Left lobe of liver (tissue), 2 donors: ENCODE measurements around the gene GABBR2. TPM values are rescaled to one million over a fixed set of nuclear protein-coding genes. Genes with fewer than 3 reads are reported as not detected.
A peak's percentile ranks its signal among the peaks of the same experiment; 100 is the strongest.

Source experiments
- ATAC-seq: fragments of 200-7000 bp; cut with Tn5 transposase; one replicate; pipeline ENCODE4 v1.9.1; 2020; ENCODE audit warnings: mild to moderate bottlenecking, moderate library complexity
- DNase-seq: peaks from one replicate; pipeline ENCODE4 v3.0.0-alpha.2; 2020; ENCODE audit warnings: low spot score
- total RNA-seq: library from RNA; stranded (reverse); gene quantifications from one replicate; pipeline ENCODE4 v1.2.1, GENCODE V29; 2021
- donor health status: DM: no; HTN: no; CAD: no; lungs with moderate emphysema.
- donor health status: DM: no; HTN: yes; CAD: no.

GABBR2 gene
- total RNA-seq, 1 donor from 2014 or later: not detected

DNA sequence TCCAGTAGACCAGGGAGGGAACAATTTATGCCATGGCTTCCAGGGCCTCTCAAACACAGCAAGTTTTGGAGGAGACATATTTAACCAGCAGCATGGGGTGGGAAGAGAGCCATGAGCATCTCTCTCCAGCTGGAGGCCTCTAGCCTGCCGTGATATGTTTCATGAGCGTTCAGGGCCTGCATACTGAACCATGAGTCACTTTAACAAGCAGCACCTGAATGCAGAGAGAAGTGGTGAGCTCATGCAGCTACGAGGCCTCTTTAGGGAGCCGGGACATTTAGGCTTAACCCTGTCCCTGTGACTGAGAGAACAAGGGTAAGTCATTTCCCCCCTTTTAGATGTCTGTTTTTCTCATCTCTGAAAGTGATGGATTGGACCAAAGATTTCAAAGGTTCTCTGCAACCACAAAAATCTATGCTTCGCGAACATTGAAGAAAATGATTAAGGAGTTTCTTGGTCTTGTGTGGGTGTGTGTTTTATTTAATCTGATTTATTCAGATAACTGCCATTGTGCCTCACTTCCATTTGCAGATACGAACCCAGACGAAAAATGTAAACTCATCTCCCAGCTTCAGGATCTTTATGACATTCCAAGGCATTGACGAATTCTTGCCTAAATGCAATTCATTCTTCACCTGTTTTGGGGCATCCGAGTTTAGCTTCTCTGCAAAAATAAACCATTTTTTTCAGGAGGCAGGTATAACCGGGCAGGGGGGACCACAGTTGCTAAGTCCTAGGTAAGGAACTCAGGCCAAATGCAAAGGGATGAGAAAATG is 157.0 kb downstream of the GABBR2 start:
- ATAC-seq: no peak

DNA sequence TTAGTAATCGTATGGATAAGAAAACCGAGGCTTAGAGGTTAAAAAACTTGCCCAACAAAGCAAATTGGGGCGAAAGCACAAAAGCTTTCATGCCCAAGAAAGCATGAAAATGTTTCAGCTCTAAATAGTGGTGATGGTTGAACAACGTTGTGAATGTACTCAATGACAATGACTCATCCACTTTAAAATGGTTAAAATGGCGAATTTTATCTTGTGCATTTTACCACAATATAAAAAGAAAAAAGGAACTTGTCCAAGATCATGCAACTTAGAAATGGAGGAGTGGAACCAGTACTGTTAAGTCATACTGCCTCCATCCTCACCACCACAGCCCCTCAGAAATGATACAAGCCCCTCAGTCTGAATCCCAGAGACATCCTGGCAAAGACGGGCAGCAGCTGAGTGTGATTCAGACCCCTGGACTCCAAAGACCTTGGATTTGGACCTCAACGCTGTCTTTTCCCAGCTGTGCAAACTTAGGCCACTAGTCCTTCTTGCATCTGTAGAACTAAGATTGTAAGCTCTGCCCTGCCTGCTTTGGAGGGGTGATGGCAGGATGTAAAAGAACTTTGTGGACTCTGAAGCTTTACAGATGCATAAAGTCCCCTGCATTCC is 158.4 kb downstream of the GABBR2 start:
- DNase-seq (no peak), ATAC-seq (no peak)

More for the DNA sequence above, 157.0 kb downstream of the GABBR2 start:
- DNase-seq: no peak

DNA sequence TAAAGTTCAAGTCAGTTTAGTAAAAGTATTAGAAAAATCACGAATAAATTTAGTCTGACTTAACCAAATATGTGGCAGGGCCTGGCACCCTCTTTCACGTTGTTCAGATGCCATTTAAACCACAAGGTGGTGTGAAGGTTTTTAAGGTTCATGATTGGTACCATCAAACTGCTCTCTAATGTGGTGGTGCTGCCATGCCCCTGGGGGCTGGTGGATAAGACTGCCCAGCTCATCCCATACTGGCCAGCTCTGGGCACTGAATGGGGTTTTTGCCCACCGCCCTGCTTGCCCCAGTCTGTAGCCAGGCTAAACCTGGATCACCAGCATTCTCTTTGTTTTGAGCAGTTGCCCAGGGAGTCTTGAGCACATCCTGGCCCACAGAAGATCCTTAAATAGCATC is 159.3 kb downstream of the GABBR2 start:
- ATAC-seq (no peak), DNase-seq (no peak)

DNA sequence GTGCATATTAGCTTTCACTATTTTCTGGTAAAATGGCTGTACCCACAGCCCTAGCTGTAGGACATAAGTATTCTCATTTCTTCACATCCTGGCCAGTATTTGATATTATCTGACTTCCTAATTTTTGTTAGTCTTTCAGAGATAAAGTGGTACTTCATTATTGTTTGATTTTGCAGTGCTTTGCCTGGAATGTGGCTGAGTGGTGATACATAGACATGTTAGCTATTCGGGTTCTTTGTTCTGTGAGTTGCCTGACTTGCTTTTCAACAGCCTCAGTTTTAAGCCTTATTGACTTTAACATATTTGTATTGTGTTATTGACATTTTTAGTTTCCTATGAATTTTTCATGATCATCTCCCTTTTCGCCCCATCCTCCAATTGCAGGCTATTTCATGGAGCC is 161.1 kb downstream of the GABBR2 start:
- ATAC-seq (no peak), DNase-seq (no peak)

DNA sequence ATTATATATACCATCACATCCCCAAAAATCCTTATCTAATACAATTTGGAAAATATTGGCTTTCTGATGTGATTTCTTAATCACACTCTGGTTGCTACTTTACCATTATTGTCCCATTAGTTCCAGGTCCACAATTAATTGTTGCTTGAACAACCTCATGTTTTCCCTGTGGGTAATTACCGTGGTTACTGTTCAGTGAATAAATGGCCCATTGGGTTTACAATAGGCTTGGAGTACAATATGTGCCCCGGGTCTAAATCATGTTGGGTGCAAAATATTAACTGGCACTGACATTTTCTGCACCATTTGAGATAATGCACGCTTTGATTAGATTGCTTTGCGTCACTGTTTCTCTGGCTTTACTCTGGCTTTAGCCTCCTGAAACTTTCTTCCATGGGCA is 163.7 kb downstream of the GABBR2 start:
- no peak for DNase-seq
- no peak for ATAC-seq

DNA sequence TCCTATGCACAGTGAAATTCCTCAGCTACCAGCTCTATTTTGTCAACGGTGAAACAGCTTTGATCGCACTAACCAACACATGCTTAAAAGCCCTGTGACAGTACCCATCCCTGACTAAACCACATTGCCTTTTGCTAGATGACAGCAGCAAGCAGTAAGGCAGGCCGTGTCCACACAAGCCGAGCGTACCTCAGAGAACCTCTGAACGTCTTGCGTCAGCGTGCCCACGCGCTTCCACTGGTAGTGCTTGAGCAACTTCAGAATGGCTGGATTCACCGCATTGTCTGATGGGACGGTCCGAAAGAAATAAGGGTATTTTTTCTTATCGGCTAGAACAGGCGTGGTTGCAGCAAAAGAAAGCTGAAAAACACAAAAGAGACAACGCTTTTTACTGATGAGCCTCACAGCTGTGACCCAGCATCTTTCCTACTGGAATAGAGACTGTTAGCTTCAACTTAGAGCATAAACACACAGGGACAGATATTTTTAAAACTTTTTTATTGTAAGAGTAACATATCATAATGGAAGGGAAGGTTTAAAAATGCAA is 167.0 kb downstream of the GABBR2 start:
- ATAC-seq (no peak), DNase-seq (no peak)

DNA sequence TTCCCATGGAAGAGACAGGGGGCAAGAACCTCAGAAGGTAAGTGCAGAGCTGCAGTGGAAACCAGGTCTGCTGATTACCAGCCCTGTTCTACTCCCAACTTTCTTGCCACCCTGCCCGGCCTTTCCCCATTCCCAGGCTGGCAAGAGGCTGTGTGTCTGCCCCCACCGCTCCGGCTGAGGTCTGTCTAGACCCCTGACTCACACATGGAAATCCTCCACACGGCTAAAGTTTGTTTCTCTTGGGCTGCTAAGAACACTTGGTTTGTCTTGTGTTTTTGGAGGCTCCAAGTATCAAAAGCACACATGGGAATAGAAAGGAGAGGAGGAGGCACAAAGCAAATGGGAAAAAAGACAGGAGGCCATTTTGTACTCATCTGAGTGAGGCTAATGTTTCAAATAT is 168.3 kb downstream of the GABBR2 start:
- ATAC-seq: no peak
- DNase-seq: no peak

DNA sequence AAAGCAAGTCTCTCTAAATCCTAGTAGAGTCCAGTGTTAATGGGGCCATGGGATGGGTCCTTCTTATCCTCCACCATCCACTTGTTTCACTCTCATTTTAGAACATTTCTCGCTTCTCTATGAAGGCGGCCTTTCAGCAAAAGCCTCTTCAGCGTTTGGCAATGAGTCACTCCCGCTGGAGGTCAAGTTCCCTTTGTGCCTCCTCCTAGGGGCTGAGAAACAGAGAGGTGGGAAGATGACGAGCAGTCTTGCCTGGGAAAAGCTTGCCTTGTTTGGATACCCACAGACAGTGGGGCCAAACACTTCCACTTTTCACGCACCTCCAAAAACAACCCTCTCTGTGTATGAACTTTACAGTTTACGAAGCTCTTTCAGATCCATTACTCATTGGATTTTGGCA is 168.8 kb downstream of the GABBR2 start:
- ATAC-seq: no peak
- DNase-seq: no peak

DNA sequence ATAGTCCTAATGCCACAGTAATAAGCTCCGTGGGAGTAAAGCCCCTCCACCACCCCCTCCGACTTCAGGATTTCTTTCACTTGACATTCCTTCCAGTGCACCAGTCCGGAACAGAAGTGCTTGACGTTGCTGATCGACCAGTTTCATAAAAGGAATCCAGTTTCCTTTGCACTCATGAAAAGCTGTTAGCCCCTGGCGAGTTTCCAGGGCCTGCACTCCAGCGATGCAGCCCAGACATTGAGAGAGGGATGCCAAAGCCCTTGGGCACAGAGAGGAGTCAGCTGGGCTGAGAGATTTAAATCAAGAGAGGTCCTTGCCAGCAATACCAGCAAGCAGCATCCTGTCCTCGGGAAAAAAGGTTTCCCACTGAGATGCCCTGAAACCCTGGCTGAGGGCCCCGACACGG is 170.1 kb downstream of the GABBR2 start:
- no peak for ATAC-seq
- no peak for DNase-seq

DNA sequence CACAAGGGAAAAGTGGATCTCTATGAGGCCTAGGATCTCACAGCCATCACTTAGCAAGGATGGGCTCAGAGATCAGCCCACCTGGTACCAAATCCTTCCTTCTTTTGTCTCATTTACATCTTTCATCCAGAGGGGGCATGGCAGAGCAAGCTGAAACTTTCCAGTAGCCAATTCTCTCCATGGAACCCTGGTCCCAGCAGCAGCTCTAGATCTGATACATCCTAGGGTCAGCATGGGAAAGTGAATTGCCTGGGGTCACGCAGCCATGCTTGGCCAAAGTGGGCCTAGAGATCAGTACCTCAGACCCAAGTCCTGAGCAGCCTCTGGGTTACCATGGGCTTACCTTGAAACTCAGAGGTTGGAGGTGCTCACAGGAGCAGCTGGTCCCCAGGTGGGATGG is 170.5 kb downstream of the GABBR2 start:
- no peak for DNase-seq
- ATAC-seq: no peak

DNA sequence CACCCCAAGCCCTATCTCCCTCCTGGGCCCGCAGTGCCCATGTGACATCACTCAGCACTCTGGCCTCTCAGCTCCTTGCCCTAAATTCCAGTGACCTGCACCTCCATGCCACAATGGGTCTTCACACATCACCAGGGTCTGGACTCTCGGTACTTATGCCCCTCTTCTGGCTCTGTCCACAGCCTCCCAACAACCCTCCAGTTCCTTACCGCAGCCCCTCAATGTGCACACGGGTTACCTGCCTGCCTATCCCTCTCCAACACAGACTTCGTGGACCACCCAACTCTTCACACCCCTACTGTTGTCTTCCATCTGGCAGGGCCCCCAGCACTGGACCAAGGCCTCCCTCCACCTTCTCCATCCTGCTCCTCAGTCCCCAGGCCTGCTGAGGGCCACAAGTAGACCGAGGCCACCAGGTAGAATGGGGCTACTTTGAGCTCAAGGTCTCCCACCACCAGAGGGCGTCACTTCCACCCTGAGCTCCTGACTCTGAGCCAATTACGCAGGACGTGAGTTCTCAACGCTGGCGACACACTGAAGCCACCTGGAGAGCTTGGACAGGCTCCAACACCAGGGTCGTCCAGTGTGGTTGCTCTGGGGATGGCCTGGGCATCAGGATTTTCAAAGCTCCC is 172.1 kb downstream of the GABBR2 start:
- peak; percentile 57 for ATAC-seq
- no peak for DNase-seq

DNA sequence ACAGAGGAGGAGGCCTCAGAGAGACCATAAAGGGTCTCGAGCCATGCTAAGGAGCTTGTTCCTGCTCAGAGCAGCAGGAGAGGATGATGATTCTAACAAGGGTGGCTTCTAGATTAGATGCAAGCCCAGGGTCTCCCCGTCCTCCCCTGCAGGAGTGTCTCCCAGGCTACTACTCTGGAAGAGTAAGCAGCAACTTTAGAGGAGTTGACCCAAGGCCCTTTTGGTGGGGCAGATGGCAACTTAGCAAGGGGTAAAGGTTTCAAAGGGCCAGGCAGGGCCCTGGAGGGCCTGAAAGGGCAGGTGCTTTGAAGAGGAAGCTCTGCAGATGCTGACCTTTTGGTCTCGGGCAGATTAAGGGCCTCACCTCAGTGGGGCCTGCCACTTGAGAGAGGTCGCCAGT is 174.9 kb downstream of the GABBR2 start:
- ATAC-seq (no peak), DNase-seq (no peak)

DNA sequence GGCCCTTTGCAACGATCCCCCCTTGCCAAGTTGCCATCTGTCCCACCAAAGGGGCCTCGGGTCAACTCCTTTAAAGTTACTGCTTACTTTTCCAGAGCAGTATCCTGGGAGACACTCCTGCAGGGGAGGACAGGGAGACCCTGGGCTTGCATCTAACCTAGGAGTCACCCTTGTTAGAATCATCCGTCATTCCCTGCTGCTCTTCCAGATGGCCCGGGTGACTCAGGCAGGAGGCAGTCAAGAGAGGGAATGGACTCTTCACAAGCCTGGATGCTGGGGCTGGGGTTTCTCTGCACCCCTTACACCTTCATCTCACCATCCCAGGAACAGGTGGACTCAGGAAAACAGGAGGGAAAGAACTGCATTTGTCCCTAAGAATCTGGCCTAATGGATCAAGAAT is 175.6 kb downstream of the GABBR2 start:
- DNase-seq (no peak), ATAC-seq (no peak)

DNA sequence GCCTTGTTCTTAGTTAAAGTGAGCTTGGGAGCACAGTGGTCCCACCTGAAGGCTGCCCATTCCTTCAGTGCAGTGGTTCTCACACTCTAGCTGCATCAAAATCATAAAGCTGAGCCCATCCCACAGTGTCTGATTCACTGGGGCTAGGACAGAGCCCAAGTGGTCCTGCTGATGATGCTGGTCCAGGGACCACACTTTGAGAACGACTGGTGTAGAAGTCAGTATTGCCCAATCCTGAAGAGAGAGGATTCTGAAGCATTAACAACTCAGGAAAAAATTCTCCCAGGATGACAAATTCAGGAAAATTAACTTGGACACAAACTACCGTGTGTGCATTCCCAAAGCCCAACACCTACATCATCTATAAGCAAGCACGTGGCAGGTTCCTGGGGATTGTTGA is 176.2 kb downstream of the GABBR2 start:
- no peak for ATAC-seq
- DNase-seq: no peak

DNA sequence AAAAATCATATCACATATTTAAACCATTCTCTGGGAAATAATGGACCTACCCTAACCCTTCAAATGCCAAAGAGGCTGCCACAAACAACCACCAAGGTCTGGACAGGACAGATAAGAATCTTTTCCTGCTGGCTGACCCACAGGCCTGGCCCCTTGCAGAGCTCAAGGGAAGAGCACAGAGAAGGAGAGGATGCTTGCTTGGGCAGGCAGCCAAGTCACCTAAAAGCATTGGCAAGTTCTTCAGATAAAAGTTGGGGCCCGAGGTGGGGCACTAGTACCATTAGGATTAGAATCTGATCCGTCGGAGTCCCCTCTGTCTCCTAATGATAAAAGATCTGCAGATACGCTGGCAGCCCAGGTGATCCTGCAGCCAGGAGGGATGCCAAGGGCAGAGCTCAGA is 176.6 kb downstream of the GABBR2 start:
- DNase-seq (no peak), ATAC-seq (no peak)

DNA sequence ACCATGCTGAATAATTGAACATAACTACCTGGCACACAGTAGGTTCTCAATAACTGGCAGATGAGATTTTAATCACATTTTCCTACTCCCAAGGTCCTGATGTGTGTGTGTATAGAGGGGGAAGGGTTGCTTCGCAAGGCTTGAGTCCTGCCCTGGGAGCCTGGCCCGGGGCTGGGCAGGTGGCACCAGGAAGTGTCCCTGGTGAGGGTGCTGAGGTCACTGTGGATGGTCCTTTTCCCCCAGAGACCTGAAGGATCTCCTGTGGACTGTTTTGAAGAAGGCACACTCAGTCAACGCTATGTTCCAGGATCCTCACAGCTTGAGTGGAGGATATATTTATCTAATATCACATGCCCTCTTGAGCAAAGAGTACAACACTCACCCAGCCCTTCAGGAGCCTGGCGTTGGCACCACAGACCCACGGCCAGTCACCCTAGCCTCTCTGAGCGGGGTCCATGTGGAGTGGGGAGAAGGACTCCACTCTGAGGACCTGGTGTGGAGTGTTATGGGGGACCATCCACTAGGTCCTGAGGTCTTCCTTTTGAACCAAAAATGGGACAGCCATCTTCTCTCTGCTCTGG is 177.8 kb downstream of the GABBR2 start:
- ATAC-seq: no peak
- no peak for DNase-seq

DNA sequence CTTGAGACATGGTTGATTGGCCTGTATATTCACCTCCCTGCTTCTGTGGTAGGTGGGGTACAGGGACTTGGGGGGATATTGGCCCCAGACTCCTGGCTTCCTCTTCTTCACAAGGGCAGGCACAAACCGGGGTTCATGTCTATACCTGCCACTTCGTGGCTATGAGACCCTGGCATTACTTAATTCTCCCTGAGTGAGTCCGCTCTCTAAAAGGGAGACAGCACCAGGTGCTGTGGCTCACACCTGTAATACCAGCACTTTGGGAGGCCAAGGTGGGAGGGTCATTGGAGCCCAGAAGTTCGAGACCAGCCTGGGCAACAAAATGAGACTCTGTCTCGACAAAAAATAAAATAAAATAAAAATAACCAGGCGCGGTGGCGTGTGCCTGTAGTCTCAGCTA is 178.5 kb downstream of the GABBR2 start:
- no peak for DNase-seq
- ATAC-seq: no peak

DNA sequence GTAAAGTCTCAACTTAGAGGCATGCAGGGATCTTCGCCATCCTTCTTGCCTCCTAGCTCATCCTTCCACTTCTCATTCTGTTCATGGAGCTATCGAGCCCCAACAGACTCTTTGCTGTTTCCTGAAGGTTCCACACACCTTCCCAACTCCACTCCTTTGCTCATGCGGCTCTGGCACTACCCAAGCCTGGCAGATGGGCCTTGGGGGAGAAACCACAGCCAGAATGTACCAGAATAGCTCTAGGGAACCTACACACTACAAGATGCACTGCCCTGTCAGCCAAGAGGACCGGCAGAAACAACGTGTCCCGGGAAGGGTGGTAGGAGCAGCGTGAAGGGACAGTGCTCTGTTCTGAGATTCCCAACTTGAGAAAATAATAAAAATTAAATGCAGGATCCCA is 178.9 kb downstream of the GABBR2 start:
- ATAC-seq: no peak
- DNase-seq: no peak

DNA sequence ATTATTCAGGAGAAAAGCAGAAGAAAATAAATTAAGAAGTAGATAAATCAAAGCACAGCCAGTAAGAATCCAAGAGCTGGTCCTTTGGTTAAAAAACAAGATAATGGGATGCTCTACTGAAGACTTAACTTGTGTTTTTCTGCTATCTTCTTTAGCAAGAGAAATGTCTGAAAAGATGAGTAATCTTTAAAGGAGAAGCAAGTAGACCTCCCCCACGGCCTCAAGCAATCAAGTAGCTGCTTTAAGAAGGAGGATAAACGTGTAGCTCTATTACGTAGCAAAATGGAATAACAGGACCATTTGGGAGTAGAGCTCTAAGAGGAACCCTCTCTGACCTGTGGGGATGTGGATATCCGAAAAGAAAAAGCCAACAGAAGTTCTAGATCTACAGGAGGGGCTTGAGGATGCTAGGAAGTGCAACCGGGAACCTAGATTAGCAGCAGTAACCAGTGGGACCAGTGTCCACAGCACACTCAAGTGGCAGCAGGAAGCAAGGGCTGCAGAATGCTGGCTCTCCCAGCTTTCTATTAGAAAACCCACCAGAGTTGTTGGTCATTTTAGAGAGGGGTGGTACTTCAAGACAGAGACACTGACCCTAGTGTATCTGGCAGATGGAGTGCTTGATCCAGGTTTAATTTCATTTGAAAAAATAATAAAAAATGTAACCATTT is 185.4 kb downstream of the GABBR2 start:
- no peak for ATAC-seq
- DNase-seq: no peak

DNA sequence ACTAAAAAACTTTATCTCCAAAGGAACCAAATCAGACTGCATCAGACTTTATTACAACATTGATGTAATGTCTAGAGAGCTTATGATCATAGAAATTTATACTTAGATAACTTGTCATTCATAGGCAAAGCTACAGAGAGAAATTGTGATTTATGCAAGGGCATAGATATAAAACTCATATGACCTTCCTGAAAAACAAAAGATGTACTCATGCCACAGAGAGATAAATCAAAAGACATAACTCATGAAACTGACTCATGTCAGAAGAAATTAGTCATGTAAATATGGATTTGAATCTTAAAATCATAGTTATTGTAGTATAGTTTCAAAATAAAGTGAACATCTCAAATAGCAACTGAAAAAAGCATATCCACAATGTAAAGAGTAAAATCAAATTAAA is 186.2 kb downstream of the GABBR2 start:
- DNase-seq: no peak
- ATAC-seq: no peak

DNA sequence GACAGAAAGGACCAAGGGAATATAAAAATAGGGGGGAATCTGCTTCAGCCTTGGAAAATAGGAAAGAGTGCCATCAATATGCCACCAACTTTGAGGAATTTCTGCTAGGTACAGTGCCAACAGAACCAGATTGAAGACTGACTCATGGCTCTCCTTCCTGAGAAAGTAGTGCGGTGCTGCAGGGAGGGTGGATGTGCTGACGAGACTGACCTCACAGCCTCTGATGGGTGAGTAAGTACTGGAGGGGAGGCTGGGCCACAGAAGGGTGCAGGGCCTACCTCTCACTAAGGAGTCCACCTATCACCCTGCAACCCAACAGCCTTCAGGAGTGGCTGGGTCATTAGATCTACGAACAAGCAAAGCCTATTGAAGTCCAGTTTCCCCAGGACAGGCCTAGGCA is 187.6 kb downstream of the GABBR2 start:
- ATAC-seq: no peak

More for the DNA sequence above, 187.6 kb downstream of the GABBR2 start:
- no peak for DNase-seq
